Lower leg skin (tissue), 4 donors: ENCODE results near the gene CYB561D2. TPM values are rescaled to one million over a fixed set of nuclear protein-coding genes. Genes with fewer than 3 reads are reported as not detected.

Experiments
- DNase-seq, 2 donors: peaks; one replicate each; pipeline ENCODE4 v3.0.0-alpha.2; 2019; ENCODE audit warnings: low spot score in 2 of 2
- H3K4me3 ChIP-seq: fragments of 200-600 bp; sonication (generic); 2 replicates; pipeline ENCODE4 v1.5.1; 2017; ENCODE audit warnings: mild to moderate bottlenecking, low read depth; ENCODE audit not compliant: poor library complexity, severe bottlenecking
- POLR2A ChIP-seq, 2 donors: fragments of 450-650 bp; IDR thresholded peaks; one replicate each; pipeline ENCODE4 v1.6.1; 2016 to 2017; ENCODE audit warnings: antibody characterized with exemption in 2 of 2, mild to moderate bottlenecking in 1 of 2, moderate library complexity in 1 of 2
- WGBS, 2 donors: methylation state at CpG; one replicate each; pipeline ENCODE4 v1.1.5; 2018; 5-methylcytosine and 5-hydroxymethylcytosine counted together
- intact Hi-C: fragments of 100-400 bp; cut with DNase I; formaldehyde crosslinking; loops from one replicate; pipeline ENCODE4 v1.15.0; 2023; ENCODE audit warnings: low total_unique reads
- total RNA-seq, 4 donors: library from RNA; depleted of rRNA; stranded (reverse); fragments of >200 nt; gene quantifications; one replicate each; pipeline ENCODE4 v1.1.0, GENCODE V29; 2016
- TF ChIP-seq, protein P1 (sequence below), 3 donors: fragments of 450-650 bp; IDR thresholded peaks; one replicate each; pipeline ENCODE4 v1.5.1; 2016; ENCODE audit warnings: antibody characterized with exemption in 3 of 3, mild to moderate bottlenecking in 3 of 3, moderate library complexity in 2 of 3

The CYB561D2 gene
- total RNA-seq, 4 donors from 2014 or later, result 6.0 to 19.7 (median 11.6) TPM

GRCh38 chr3:50395070-50395860 is 44.6 kb downstream of the CYB561D2 start:
- WGBS, 2 donors, result 87 to 92% methylated on average over 5 of the region's 10 CpGs

DNA sequence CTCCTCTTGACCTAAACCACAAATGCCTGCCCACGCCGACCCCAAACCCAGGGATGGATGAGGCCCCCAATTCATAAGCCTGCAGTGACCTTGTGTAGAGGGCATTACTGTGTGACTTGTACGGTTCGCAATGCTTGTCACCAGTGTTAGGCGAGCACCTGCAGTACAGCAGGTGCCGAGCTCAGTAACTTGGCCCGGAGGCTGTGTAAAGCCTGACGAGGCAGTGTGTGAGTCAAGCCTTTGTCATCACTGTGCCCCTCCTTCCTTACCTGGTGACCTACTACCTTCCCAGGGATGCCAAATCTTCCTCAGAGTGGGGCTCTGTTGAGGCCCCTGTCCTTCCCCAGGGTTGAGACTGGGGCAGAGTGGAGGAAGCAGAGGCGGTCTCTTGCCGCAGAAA is 45.8 kb downstream of the CYB561D2 start:
- no peak for TF ChIP-seq POLR2A (IDR thresholded peaks at IDR 0.05)
- TF ChIP-seq, protein P1, sequence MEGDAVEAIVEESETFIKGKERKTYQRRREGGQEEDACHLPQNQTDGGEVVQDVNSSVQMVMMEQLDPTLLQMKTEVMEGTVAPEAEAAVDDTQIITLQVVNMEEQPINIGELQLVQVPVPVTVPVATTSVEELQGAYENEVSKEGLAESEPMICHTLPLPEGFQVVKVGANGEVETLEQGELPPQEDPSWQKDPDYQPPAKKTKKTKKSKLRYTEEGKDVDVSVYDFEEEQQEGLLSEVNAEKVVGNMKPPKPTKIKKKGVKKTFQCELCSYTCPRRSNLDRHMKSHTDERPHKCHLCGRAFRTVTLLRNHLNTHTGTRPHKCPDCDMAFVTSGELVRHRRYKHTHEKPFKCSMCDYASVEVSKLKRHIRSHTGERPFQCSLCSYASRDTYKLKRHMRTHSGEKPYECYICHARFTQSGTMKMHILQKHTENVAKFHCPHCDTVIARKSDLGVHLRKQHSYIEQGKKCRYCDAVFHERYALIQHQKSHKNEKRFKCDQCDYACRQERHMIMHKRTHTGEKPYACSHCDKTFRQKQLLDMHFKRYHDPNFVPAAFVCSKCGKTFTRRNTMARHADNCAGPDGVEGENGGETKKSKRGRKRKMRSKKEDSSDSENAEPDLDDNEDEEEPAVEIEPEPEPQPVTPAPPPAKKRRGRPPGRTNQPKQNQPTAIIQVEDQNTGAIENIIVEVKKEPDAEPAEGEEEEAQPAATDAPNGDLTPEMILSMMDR (IDR thresholded peaks at IDR 0.05), result no peak
- no peak overlapping the region for H3K4me3 ChIP-seq
- 74 to 79% methylated on average over 10 of the region's 10 CpGs for WGBS, 2 donors
- DNase-seq, result no peak
- intact Hi-C loops, result no loop called here

More at GRCh38 chr3:50395070-50395860, 44.6 kb downstream of the CYB561D2 start:
- intact Hi-C loops, result no loop called here
- no peak overlapping the region for H3K4me3 ChIP-seq
- DNase-seq, result no peak
- TF ChIP-seq, protein P1 (IDR thresholded peaks at IDR 0.05), result no peak
- no peak for TF ChIP-seq POLR2A (IDR thresholded peaks at IDR 0.05)

DNA sequence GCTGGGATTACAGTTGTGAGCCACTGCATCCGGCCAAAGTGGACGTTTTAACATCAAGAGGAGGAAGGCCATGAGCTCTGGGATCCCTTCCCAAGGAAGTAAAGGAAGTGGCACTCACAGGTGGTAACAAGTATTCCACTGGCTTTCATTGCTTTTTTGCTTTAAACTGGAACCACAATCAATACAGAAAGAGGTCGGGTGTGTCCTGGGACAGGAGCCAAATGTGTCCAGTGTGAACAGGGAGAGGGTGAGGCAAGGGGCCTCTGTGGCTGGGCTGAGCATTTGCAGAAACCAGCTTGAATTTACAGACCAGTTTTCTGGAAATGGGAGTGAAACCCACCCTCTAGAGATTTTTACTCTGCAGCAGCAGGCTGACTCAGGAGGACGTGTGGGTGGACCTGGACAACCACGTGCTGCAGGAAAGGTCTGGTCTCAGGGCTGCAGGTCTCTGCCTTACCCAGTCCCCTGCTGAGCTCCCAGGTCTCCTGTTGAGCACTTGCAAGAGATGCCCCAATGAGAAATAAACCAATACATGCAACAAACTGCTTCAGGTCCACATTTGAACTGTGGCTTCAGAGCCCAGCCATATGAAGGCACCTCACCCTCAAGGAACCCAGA is 51.4 kb downstream of the CYB561D2 start:
- intact Hi-C loops, result no loop called here
- TF ChIP-seq POLR2A (IDR thresholded peaks at IDR 0.05), result no peak
- TF ChIP-seq, protein P1 (IDR thresholded peaks at IDR 0.05), result no peak
- no peak overlapping the region for H3K4me3 ChIP-seq
- no peak for DNase-seq
- WGBS, 2 donors, result 37 to 40% methylated on average over 5 of the region's 5 CpGs

Other genes with a start within 250 kb of the CYB561D2 start
- 100 to 1,000 TPM; 106 to 151 (median 120) TPM for gene SEMA3F, start 195.5 kb upstream of the CYB561D2 start, total RNA-seq
- not detected for gene GNAT1, start 159.3 kb upstream of the CYB561D2 start, total RNA-seq
- under 1 TPM in 1 of 4 donors, not detected in 3; 0.62 TPM for gene SLC38A3, start 145.6 kb upstream of the CYB561D2 start, total RNA-seq
- gene GNAI2, start 114.7 kb upstream of the CYB561D2 start, total RNA-seq, result 100 to 1,000 TPM in 1 of 4 donors, 10 to 100 TPM in 3; 56.5 to 123 (median 74.8) TPM
- 1 to 10 TPM; 1.1 to 7.2 (median 3.3) TPM for gene SEMA3B, start 81.7 kb upstream of the CYB561D2 start, total RNA-seq
- under 1 TPM in 2 of 4 donors, not detected in 2; 0.37 to 0.62 TPM for gene LSMEM2, start 71.8 kb upstream of the CYB561D2 start, total RNA-seq
- gene IFRD2, start 58.4 kb upstream of the CYB561D2 start, total RNA-seq, result 10 to 100 TPM; 32.9 to 69.0 (median 39.8) TPM
- 1 to 10 TPM; 1.9 to 4.1 (median 2.6) TPM for gene HYAL3, start 51.5 kb upstream of the CYB561D2 start, total RNA-seq
- gene NAA80, start 51.5 kb upstream of the CYB561D2 start, total RNA-seq, result 10 to 100 TPM; 12.4 to 19.4 (median 15.1) TPM
- 10 to 100 TPM; 16.7 to 35.5 (median 20.6) TPM for gene HYAL1, start 47.3 kb upstream of the CYB561D2 start, total RNA-seq
- 10 to 100 TPM; 44.1 to 95.7 (median 72.9) TPM for gene HYAL2, start 28.1 kb upstream of the CYB561D2 start, total RNA-seq
- gene TUSC2, start 22.6 kb upstream of the CYB561D2 start, total RNA-seq, result 10 to 100 TPM; 13.1 to 24.2 (median 18.0) TPM
- gene RASSF1, start 10.0 kb upstream of the CYB561D2 start, total RNA-seq, result 10 to 100 TPM; 33.5 to 50.0 (median 47.2) TPM
- 1 to 10 TPM in 1 of 4 donors, under 1 TPM in 2, not detected in 1; 0.42 to 1.8 (median 0.74) TPM for gene ZMYND10, start 5.1 kb upstream of the CYB561D2 start, total RNA-seq
- gene NPRL2, start 87 bp upstream of the CYB561D2 start, total RNA-seq, result 10 to 100 TPM; 17.3 to 28.0 (median 23.2) TPM
- gene TMEM115, start 8.7 kb downstream of the CYB561D2 start, total RNA-seq, result 10 to 100 TPM; 90.5 to 92.7 (median 92.4) TPM
- gene CACNA2D2, start 152.8 kb downstream of the CYB561D2 start, total RNA-seq, result 1 to 10 TPM; 1.1 to 2.0 (median 1.6) TPM
- gene C3orf18, start 216.9 kb downstream of the CYB561D2 start, total RNA-seq, result 1 to 10 TPM in 3 of 4 donors, under 1 TPM in 1; 0.27 to 3.9 (median 2.0) TPM
- 1 to 10 TPM; 2.9 to 8.1 (median 4.8) TPM for gene HEMK1, start 218.7 kb downstream of the CYB561D2 start, total RNA-seq